ENCODE results near the gene TPD52L1. TPM values are rescaled to one million over a fixed set of nuclear protein-coding genes. Genes with fewer than 3 reads are reported as not detected.

The TPD52L1 gene
- total and polyA plus RNA-seq, 2 donors (not counting 3 experiments of a cell fraction or from before 2014, with no cell fraction given), result 0.29 to 0.37 TPM

DNA sequence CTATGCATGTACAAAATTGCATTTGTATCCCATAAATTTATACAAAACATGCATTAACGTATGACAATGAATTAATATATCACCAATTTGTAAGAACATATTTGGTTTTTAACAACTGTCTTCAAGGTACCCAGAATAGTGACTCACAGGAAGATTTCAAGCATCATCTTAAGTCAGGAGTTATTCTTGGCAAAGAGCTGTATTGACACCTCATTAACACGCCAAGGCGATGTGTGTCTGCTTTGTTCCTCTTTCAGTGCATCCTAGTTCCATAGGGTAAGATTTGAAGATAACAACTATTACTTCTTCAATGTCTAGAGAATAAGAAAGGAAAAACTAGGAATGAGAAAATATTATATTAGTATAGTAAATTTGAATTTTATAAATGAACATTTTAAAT, 35.8 kb upstream of the TPD52L1 start:
- Histone ChIP-seq H3K4me3 (replicated peaks in 1 of 3; ENCODE audit: insufficient read depth in 1 of 3, low read depth in 1 of 3, low read length in 3 of 3) (no peak overlapping the region), H3K27ac (ENCODE audit: insufficient read depth, low read depth, low read length) (no peak overlapping the region), H3K9me3 (replicated peaks; ENCODE audit: control insufficient read depth, insufficient read depth, low read length) (no peaks in the 10 kb centered on the region), H3K27me3 (ENCODE audit: control insufficient read depth in 2 of 2, insufficient read depth in 2 of 2, low read length in 2 of 2) (no peaks in the 10 kb centered on the region), H3K9me1 (replicated peaks; ENCODE audit: control insufficient read depth, extremely low read depth, insufficient read depth, low read length) (no peaks in the 10 kb centered on the region), H3K9ac (replicated peaks; ENCODE audit: extremely low read depth, insufficient read depth, low read length) (no peak overlapping the region), H3K4me2 (ENCODE audit: insufficient read depth, low read length) (no peak overlapping the region), H2AFZ (ENCODE audit: low read depth, low read length) (no peak overlapping the region), H4K20me1 (replicated peaks; ENCODE audit: control insufficient read depth, extremely low read depth, insufficient read depth, low read length) (no peaks in the 10 kb centered on the region), H3K4me1 (ENCODE audit: control insufficient read depth, extremely low read depth, insufficient read depth, low read length) (no peaks in the 10 kb centered on the region), H3K36me3 (ENCODE audit: control insufficient read depth in 2 of 2, extremely low read depth in 1 of 2, insufficient read depth in 2 of 2, low read length in 2 of 2) (no peaks in the 10 kb centered on the region), H3K79me2 (ENCODE audit: control insufficient read depth, insufficient read depth, low read length) (no peaks in the 10 kb centered on the region)
- DNase-seq (ENCODE audit: low read depth, low spot score), result no peak
- no TSS peak for BruUV-seq (replicated peaks)
- TF ChIP-seq EZH2 (IDR thresholded peaks at IDR 0.05; ENCODE audit: borderline replicate concordance, low read depth, low read length, severe bottlenecking) (no peak), FOS (IDR thresholded peaks at IDR 0.05; ENCODE audit: borderline replicate concordance, insufficient read depth, low read length) (no peak), JUN (IDR thresholded peaks at IDR 0.05; ENCODE audit: borderline replicate concordance, insufficient read depth, insufficient read length, low read depth) (no peak), POLR2AphosphoS5 (IDR thresholded peaks at IDR 0.05; ENCODE audit: insufficient read depth, low read depth, low read length) (no peak), GATA2 (IDR thresholded peaks at IDR 0.05; ENCODE audit: insufficient read depth, insufficient read length, low read depth, low read length) (no peak), POLR2A (IDR thresholded peaks at IDR 0.05; ENCODE audit: low read depth, low read length) (no peak), MYC (IDR thresholded peaks at IDR 0.05; ENCODE audit: low read depth, low read length) (no peak)
- TF ChIP-seq, protein P1, sequence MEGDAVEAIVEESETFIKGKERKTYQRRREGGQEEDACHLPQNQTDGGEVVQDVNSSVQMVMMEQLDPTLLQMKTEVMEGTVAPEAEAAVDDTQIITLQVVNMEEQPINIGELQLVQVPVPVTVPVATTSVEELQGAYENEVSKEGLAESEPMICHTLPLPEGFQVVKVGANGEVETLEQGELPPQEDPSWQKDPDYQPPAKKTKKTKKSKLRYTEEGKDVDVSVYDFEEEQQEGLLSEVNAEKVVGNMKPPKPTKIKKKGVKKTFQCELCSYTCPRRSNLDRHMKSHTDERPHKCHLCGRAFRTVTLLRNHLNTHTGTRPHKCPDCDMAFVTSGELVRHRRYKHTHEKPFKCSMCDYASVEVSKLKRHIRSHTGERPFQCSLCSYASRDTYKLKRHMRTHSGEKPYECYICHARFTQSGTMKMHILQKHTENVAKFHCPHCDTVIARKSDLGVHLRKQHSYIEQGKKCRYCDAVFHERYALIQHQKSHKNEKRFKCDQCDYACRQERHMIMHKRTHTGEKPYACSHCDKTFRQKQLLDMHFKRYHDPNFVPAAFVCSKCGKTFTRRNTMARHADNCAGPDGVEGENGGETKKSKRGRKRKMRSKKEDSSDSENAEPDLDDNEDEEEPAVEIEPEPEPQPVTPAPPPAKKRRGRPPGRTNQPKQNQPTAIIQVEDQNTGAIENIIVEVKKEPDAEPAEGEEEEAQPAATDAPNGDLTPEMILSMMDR (IDR thresholded peaks at IDR 0.05; ENCODE audit: extremely low read depth in 1 of 2, insufficient read depth in 1 of 2, low read depth in 1 of 2, low read length in 2 of 2), result no peak
- TF ChIP-seq, protein P2, sequence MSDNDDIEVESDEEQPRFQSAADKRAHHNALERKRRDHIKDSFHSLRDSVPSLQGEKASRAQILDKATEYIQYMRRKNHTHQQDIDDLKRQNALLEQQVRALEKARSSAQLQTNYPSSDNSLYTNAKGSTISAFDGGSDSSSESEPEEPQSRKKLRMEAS (IDR thresholded peaks at IDR 0.05; ENCODE audit: insufficient read depth, insufficient read length), result no peak
- dilution Hi-C loops (cut with MboI; ENCODE audit: extremely low pct_ligation_motif_present, low sequenced_read_pairs), result loop anchor here (25.0 kb wide), 1 partner anchor 256 kb away; no protein-coding TSS in a partner anchor
- intact Hi-C loops (cut with micrococcal nuclease), result no loop called here
- CTCF ChIA-PET, result interaction anchor here (1.2 to 5.6 kb wide), 3 partner anchors 12 to 247 kb away, joined by 4 to 28 read pairs (median 9); no protein-coding TSS in a partner anchor
- POLR2A ChIA-PET, result no interaction called here
- FAIRE-seq, result peak; percentile 18

Data from endothelial cell of umbilical vein (primary cell).